Endothelial cell of umbilical vein (primary cell): Measurements from ENCODE around the gene SLC7A8. TPM values are rescaled to one million over a fixed set of nuclear protein-coding genes. Genes with fewer than 3 reads are reported as not detected.

Experiments
- BruUV-seq: library from RNA; stranded (reverse); fragments of 400-500 nt; replicated peaks from 2 replicates; lab custom pipeline; 2021; lab: Mats Ljungman, UMichigan
- CTCF ChIA-PET: fragments of 300-600, 350-600 bp; sonication (Branson Sonifier 250); formaldehyde crosslinking; loops from one replicate; lab custom pipeline; 2021; ENCODE audit warnings: antibody characterized with exemption, inconsistent platforms; lab: Charles Lee
- POLR2A ChIA-PET: fragments of 300-600, 350-600 bp; sonication (Branson Sonifier 250); formaldehyde crosslinking; loops from one replicate; lab custom pipeline; 2021; ENCODE audit warnings: antibody characterized with exemption, inconsistent platforms; lab: Charles Lee
- DNase-seq: peaks from one replicate; pipeline ENCODE4 v3.0.0-alpha.2; 2011; ENCODE audit warnings: low read depth, low spot score
- FAIRE-seq: peaks from 2 replicates; lab custom pipeline; 2011; peaks lifted over from hg19 to GRCh38; lab: Jason Lieb, UNC
- H2AFZ ChIP-seq: 2 replicates; pipeline ENCODE4 v1.6.0; 2012; ENCODE audit warnings: low read depth, low read length, control low read depth, inconsistent platforms
- H3K27ac ChIP-seq: 2 replicates; pipeline ENCODE4 v1.5.1; 2011; ENCODE audit warnings: low read depth, mild to moderate bottlenecking, control low read depth, low read length, moderate library complexity; ENCODE audit not compliant: insufficient read depth
- H3K27me3 ChIP-seq, 2 experiments: 2 replicates each; pipeline versions ENCODE4 v1.6.0 to v1.6.1; 2011; ENCODE audit warnings: low read length in 2 of 2, mixed read lengths in 1 of 2; ENCODE audit not compliant: control insufficient read depth in 2 of 2, insufficient read depth in 2 of 2
- H3K36me3 ChIP-seq, 2 experiments: 2 replicates in 1 of 2; 3 replicates in 1 of 2; pipeline ENCODE4 v1.5.1; 2011; ENCODE audit warnings: low read length in 2 of 2, mild to moderate bottlenecking in 1 of 2, moderate library complexity in 1 of 2; ENCODE audit not compliant: control insufficient read depth in 2 of 2, insufficient read depth in 2 of 2; ENCODE audit errors: extremely low read depth in 1 of 2
- H3K4me1 ChIP-seq: 3 replicates; pipeline ENCODE4 v1.5.1; 2011; ENCODE audit warnings: mild to moderate bottlenecking, low read length; ENCODE audit not compliant: control insufficient read depth, insufficient read depth; ENCODE audit errors: extremely low read depth
- H3K4me2 ChIP-seq: 2 replicates; pipeline ENCODE4 v1.6.1; 2011; ENCODE audit warnings: low read length, control low read depth, mixed read lengths; ENCODE audit not compliant: insufficient read depth
- H3K4me3 ChIP-seq, 3 experiments: fragments of 200-600 bp in 1 of 3; sonication (generic), shearing (Covaris generic) in 1 of 3; replicated peaks in 1 of 3; 2 replicates each; pipeline ENCODE4 v1.5.1; 2011 to 2016; ENCODE audit warnings: control low read depth in 3 of 3, low read length in 3 of 3, mild to moderate bottlenecking in 2 of 3, inconsistent platforms in 1 of 3, low read depth in 1 of 3, moderate library complexity in 1 of 3; ENCODE audit not compliant: insufficient read depth in 1 of 3
- H3K79me2 ChIP-seq: 2 replicates; pipeline ENCODE4 v1.6.0; 2012; ENCODE audit warnings: low read length, inconsistent platforms; ENCODE audit not compliant: control insufficient read depth, insufficient read depth
- H3K9ac ChIP-seq: replicated peaks from 2 replicates; pipeline ENCODE3; 2011; ENCODE audit warnings: low read length, control low read depth; ENCODE audit not compliant: insufficient read depth; ENCODE audit errors: extremely low read depth
- H3K9me1 ChIP-seq: replicated peaks from 3 replicates; pipeline ENCODE4 v1.6.0; 2011; ENCODE audit warnings: mild to moderate bottlenecking, low read length; ENCODE audit not compliant: control insufficient read depth, insufficient read depth; ENCODE audit errors: extremely low read depth
- H3K9me3 ChIP-seq: replicated peaks from 2 replicates; pipeline ENCODE4 v1.5.1; 2012; ENCODE audit warnings: low read length, inconsistent platforms; ENCODE audit not compliant: control insufficient read depth, insufficient read depth
- H4K20me1 ChIP-seq: replicated peaks from 2 replicates; pipeline ENCODE3; 2011; ENCODE audit warnings: mild to moderate bottlenecking, low read length; ENCODE audit not compliant: control insufficient read depth, insufficient read depth; ENCODE audit errors: extremely low read depth
- CTCF ChIP-seq, 2 donors: IDR thresholded peaks; 1 replicate in 1 of 2; 2 replicates in 1 of 2; pipeline ENCODE4 v1.5.1; 2011; ENCODE audit warnings: low read length in 2 of 2, mild to moderate bottlenecking in 2 of 2, moderate library complexity in 2 of 2, control low read depth in 1 of 2, inconsistent platforms in 1 of 2, low read depth in 1 of 2; ENCODE audit not compliant: insufficient read depth in 1 of 2; ENCODE audit errors: extremely low read depth in 1 of 2
- EZH2 ChIP-seq: IDR thresholded peaks from 2 replicates; pipeline ENCODE4 v1.6.1; 2012; ENCODE audit warnings: borderline replicate concordance, low read depth, mild to moderate bottlenecking, moderate library complexity, low read length, inconsistent platforms; ENCODE audit not compliant: severe bottlenecking
- FOS ChIP-seq: IDR thresholded peaks from 2 replicates; pipeline ENCODE4 v1.6.1; 2011; ENCODE audit warnings: mild to moderate bottlenecking, low read length, moderate library complexity, borderline replicate concordance; ENCODE audit not compliant: insufficient read depth
- GATA2 ChIP-seq: IDR thresholded peaks from 2 replicates; pipeline ENCODE4 v1.7.0; 2011; ENCODE audit warnings: low read depth, mild to moderate bottlenecking, moderate library complexity, mixed read lengths, low read length; ENCODE audit not compliant: insufficient read length, insufficient read depth
- JUN ChIP-seq: IDR thresholded peaks from 2 replicates; pipeline ENCODE4 v1.6.1; 2011; ENCODE audit warnings: borderline replicate concordance, low read depth; ENCODE audit not compliant: insufficient read length, insufficient read depth
- MAX ChIP-seq: IDR thresholded peaks from 2 replicates; pipeline ENCODE4 v1.6.1; 2011; ENCODE audit not compliant: insufficient read depth, insufficient read length
- MYC ChIP-seq: IDR thresholded peaks from one replicate; pipeline ENCODE4 v1.6.1; 2011; ENCODE audit warnings: mild to moderate bottlenecking, low read depth, low read length
- POLR2A ChIP-seq: IDR thresholded peaks from 2 replicates; pipeline ENCODE4 v1.6.1; 2012; ENCODE audit warnings: low read depth, mild to moderate bottlenecking, control low read depth, low read length
- POLR2AphosphoS5 ChIP-seq: IDR thresholded peaks from 2 replicates; pipeline ENCODE4 v1.6.1; 2012; ENCODE audit warnings: low read depth, mild to moderate bottlenecking, control low read depth, low read length, moderate library complexity; ENCODE audit not compliant: insufficient read depth
- dilution Hi-C: fragments of 300-500 bp; cut with MboI; formaldehyde crosslinking; loops from one replicate; pipeline ENCODE4 v1.15.0; 2019; ENCODE audit warnings: low sequenced_read_pairs; ENCODE audit not compliant: extremely low pct_ligation_motif_present
- intact Hi-C: fragments of 100-400 bp; cut with micrococcal nuclease; formaldehyde crosslinking; loops from one replicate; pipeline ENCODE4 v1.10.0; 2022
- polyA plus RNA-seq, 4 experiments: library from polyadenylated mRNA; depleted of rRNA in 3 of 4; stranded (reverse) in 3 of 4; unstranded in 1 of 4; fragments of >200 nt; gene quantifications; 2 replicates each; pipeline versions ENCODE4 v1.2.1 to v1.2.3, GENCODE V29; 2011 to 2012; ENCODE audit warnings: missing spikeins in 1 of 4
- total RNA-seq: library from RNA; stranded (reverse); gene quantifications from 2 replicates; pipeline ENCODE4 v1.2.3, GENCODE V29; 2021

Gene SLC7A8
- total and polyA plus RNA-seq, 2 donors (not counting 3 experiments of a cell fraction or from before 2014, with no cell fraction given): 0.76 to 1.1 TPM

GRCh38 chr14:23177181-23177580 is 6.3 kb downstream of the SLC7A8 start:
- no peaks in the 10 kb centered on the region for H3K9me3 ChIP-seq
- H3K36me3 ChIP-seq: no peaks in the 10 kb centered on the region
- H3K27ac ChIP-seq: no peak overlapping the region
- TF ChIP-seq POLR2AphosphoS5 (no peak), POLR2A (no peak), MAX (no peak), FOS (no peak), MYC (no peak), GATA2 (no peak), JUN (no peak), EZH2 (no peak), CTCF (IDR thresholded peaks at IDR 0.05; ENCODE audit: extremely low read depth in 1 of 2, insufficient read depth in 1 of 2, low read depth in 1 of 2, low read length in 2 of 2) (no peak)
- no peaks in the 10 kb centered on the region for H4K20me1 ChIP-seq
- H3K79me2 ChIP-seq: no peaks in the 10 kb centered on the region
- dilution Hi-C loops: no loop called here
- intact Hi-C loops: no loop called here
- ChIA-PET CTCF (interaction anchor here (2.2 to 25.6 kb wide), 2 partner anchors 10 to 52 kb away, joined by 8 to 1289 read pairs; partner anchors contain the start of gene CEBPE), POLR2A (interaction anchor here (0.7 kb wide), 1 partner anchor 130 kb away, joined by 4 read pairs; no protein-coding TSS in a partner anchor)
- no peak for FAIRE-seq
- peaks cover 8% of the 10 kb centered on the region for H3K4me1 ChIP-seq
- BruUV-seq: no TSS peak
- DNase-seq: peak; percentile 15
- H3K4me2 ChIP-seq: no peak overlapping the region
- no peak overlapping the region for H3K4me3 ChIP-seq
- no peak overlapping the region for H2AFZ ChIP-seq
- H3K9ac ChIP-seq: no peak overlapping the region
- no peaks in the 10 kb centered on the region for H3K9me1 ChIP-seq
- peaks cover 16 to 20% of the 10 kb centered on the region in 2 experiments for H3K27me3 ChIP-seq
